NCI-H2227 (cell line): ENCODE results near the gene OR2Y1.
"Not testable (repeated sequence)": the region's sequence is repeated elsewhere in the genome, so short reads cannot be mapped to it uniquely, and the experiment has no call there.

Experiments used
- DNase-seq: peaks from one replicate; lab custom pipeline; 2025; ENCODE audit not compliant: unreplicated experiment; lab: John Stamatoyannopoulos, UW

OR2Y1 gene

GRCh38 chr5:180740953-180741352 is 1.1 kb upstream of the OR2Y1 start:
- not testable (repeated sequence) for DNase-seq

- no peak for DNase-seq
These were observed 587 bp downstream of the OR2Y1 start for GRCh38 chr5:180739271-180739670.

- DNase-seq: no peak
These were observed 3.3 kb downstream of the OR2Y1 start for GRCh38 chr5:180736536-180736935.

- no peak for DNase-seq
These were observed 14.9 kb downstream of the OR2Y1 start for GRCh38 chr5:180724944-180725343.

GRCh38 chr5:180723936-180724335 is 15.9 kb downstream of the OR2Y1 start:
- no peak for DNase-seq

- no peak for DNase-seq
These were observed 19.4 kb downstream of the OR2Y1 start for GRCh38 chr5:180720486-180720885.

- no peak for DNase-seq
These were observed 20.1 kb downstream of the OR2Y1 start for GRCh38 chr5:180719781-180720180.

- DNase-seq: peak; percentile 20
These were observed 20.9 kb downstream of the OR2Y1 start for GRCh38 chr5:180718810-180719453.

- DNase-seq: no peak
These were observed 21.9 kb downstream of the OR2Y1 start for GRCh38 chr5:180717989-180718388.

- peak; percentile 1 for DNase-seq
These were observed 35.5 kb downstream of the OR2Y1 start for GRCh38 chr5:180704362-180704761.

GRCh38 chr5:180703912-180704311 is 35.9 kb downstream of the OR2Y1 start:
- no peak for DNase-seq

GRCh38 chr5:180703371-180703770 is 36.5 kb downstream of the OR2Y1 start:
- DNase-seq: not testable (repeated sequence)

- DNase-seq: not testable (repeated sequence)
These were observed 39.4 kb downstream of the OR2Y1 start for GRCh38 chr5:180700440-180700839.

GRCh38 chr5:180699042-180699441 is 40.8 kb downstream of the OR2Y1 start:
- DNase-seq: no peak

- DNase-seq: no peak
These were observed 43.7 kb downstream of the OR2Y1 start for GRCh38 chr5:180696116-180696515.

- DNase-seq: no peak
These were observed 47.4 kb downstream of the OR2Y1 start for GRCh38 chr5:180692429-180692828.

- no peak for DNase-seq
These were observed 48.8 kb downstream of the OR2Y1 start for GRCh38 chr5:180691046-180691445.

- DNase-seq: no peak
These were observed 49.3 kb downstream of the OR2Y1 start for GRCh38 chr5:180690562-180690961.

- DNase-seq: no peak
These were observed 50.1 kb downstream of the OR2Y1 start for GRCh38 chr5:180689775-180690174.
